ENCODE data around the gene FAM110C.

- TF ChIP-seq CTCF (IDR thresholded peaks at IDR 0.05) (no peak), POLR2A (IDR thresholded peaks at IDR 0.05) (no peak)
These were observed 9.5 kb upstream of the FAM110C start for GRCh38 chr2:55587-56448.
